IPS-NIHi11 (cell line): ENCODE measurements around the gene NSMCE1.
A peak's percentile ranks its signal among the peaks of the same experiment; 100 is the strongest.

Experiments used
- DNase-seq: peaks from one replicate; pipeline ENCODE4 v3.0.0; 2012; ENCODE audit warnings: mixed read lengths, low spot score

NSMCE1 gene

GRCh38 chr16:27193300-27193990 lies 75.1 kb downstream of the NSMCE1 start:
- DNase-seq: no peak

- no peak for DNase-seq
Measured at GRCh38 chr16:27191352-27191924, 77.1 kb downstream of the NSMCE1 start.

GRCh38 chr16:27190316-27190871 lies 78.2 kb downstream of the NSMCE1 start:
- DNase-seq: no peak

GRCh38 chr16:27189335-27189972 lies 79.1 kb downstream of the NSMCE1 start:
- DNase-seq: no peak

- no peak for DNase-seq
Measured at GRCh38 chr16:27188633-27189032, 79.9 kb downstream of the NSMCE1 start.

GRCh38 chr16:27185776-27186130 lies 82.8 kb downstream of the NSMCE1 start:
- no peak for DNase-seq

GRCh38 chr16:27182906-27183405 lies 85.6 kb downstream of the NSMCE1 start:
- DNase-seq: no peak

GRCh38 chr16:27181019-27181790 lies 87.4 kb downstream of the NSMCE1 start:
- peak; percentile 36 for DNase-seq

- DNase-seq: peak; percentile 91
Measured at GRCh38 chr16:27179500-27180072, 89.0 kb downstream of the NSMCE1 start.

- no peak for DNase-seq
Measured at GRCh38 chr16:27177031-27177774, 91.4 kb downstream of the NSMCE1 start.

GRCh38 chr16:27175888-27176287 lies 92.7 kb downstream of the NSMCE1 start:
- peak; percentile 38 for DNase-seq
